Erythroblast (primary cell): Measurements from ENCODE around the gene ITPRID1.

Experiments
- GATA1 ChIP-seq: IDR thresholded peaks from 2 replicates; pipeline ENCODE4 v1.6.1; 2011; ENCODE audit warnings: low read depth, mild to moderate bottlenecking, control low read depth, low read length, moderate library complexity
- POLR2A ChIP-seq: IDR thresholded peaks from 2 replicates; pipeline ENCODE4 v1.6.1; 2011; ENCODE audit warnings: mild to moderate bottlenecking, low read length

GRCh38 chr7:31648880-31649279, 135.0 kb downstream of the ITPRID1 start:
- TF ChIP-seq POLR2A (no peak), GATA1 (no peak)
